ENCODE measurements around the gene LRRC4C. TPM values are rescaled to one million over a fixed set of nuclear protein-coding genes. Genes with fewer than 3 reads are reported as not detected.
"Not testable (repeated sequence)": the region's sequence is repeated elsewhere in the genome, so short reads cannot be mapped to it uniquely, and the experiment has no call there.

The LRRC4C gene
- total RNA-seq, 1 donor from 2014 or later = not detected

DNA sequence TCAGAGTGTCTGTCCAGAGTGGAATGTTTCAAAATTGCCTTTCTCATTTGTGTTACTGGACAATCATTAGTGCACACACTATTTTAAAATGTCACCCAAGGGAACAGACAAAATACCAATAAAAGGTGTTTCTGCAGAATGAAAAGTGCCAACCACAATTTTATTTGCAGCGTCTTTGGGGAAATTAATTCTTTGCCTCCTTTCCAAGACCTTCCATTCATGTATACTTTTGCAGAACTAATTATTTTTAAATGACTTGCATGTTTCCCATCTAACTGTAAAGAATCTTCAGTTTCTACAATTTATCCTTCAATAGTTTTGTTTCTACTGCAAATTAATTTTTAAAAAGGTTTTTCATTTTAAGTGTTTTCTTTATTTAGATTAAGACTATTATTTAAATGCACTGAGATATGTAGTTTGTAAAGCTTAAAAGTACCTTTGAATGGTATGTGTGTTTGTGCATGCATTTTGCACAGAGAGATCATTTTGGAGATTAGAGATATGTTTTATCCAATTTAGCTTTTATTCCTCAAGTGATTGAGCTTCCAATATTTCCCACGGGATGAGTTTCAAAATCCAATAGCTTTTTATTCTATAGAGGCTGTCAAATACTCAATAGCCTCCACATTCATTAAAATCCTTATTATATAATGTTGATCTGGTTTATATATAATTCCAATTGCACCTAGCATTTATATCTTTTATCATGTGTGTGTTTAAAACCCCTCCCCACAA is 1235.7 kb downstream of the LRRC4C start:
- Mint-ChIP-seq H3K27ac (no peak overlapping the region), H3K4me1 (ENCODE audit: low read depth) (no peaks in the 10 kb centered on the region), H3K36me3 (ENCODE audit: low read depth) (no peaks in the 10 kb centered on the region), H3K27me3 (ENCODE audit: insufficient read depth) (no peaks in the 10 kb centered on the region), H3K9me3 (peaks cover 7% of the 10 kb centered on the region), H3K4me3 (no peak overlapping the region)
- intact Hi-C loops (cut with micrococcal nuclease) = no loop called here
- no peak for DNase-seq (ENCODE audit: low spot score)

DNA sequence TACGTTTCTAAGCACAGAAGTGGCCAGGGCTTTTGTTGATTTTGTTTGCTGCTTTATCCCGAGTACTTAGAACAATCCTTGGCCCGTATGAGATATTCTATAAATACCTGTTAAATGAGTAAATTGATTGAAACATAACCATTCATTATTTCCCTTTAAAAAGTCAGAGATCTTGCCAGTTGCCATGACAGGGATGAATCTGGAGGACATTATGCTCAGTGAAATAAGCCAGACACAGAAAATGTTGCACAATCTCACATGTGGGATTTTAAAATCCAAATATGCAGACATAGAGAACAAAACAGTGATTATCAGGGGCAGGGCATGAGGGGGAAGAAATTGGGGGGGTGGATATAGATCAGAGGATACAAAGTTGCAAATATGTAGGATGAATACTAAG is 1240.1 kb downstream of the LRRC4C start:
- Mint-ChIP-seq H3K27ac (no peak overlapping the region), H3K4me3 (no peak overlapping the region), H3K36me3 (ENCODE audit: low read depth) (no peaks in the 10 kb centered on the region), H3K4me1 (ENCODE audit: low read depth) (no peaks in the 10 kb centered on the region), H3K9me3 (peaks cover 13% of the 10 kb centered on the region), H3K27me3 (ENCODE audit: insufficient read depth) (no peaks in the 10 kb centered on the region)
- DNase-seq (ENCODE audit: low spot score) = no peak
- intact Hi-C loops (cut with micrococcal nuclease) = no loop called here

DNA sequence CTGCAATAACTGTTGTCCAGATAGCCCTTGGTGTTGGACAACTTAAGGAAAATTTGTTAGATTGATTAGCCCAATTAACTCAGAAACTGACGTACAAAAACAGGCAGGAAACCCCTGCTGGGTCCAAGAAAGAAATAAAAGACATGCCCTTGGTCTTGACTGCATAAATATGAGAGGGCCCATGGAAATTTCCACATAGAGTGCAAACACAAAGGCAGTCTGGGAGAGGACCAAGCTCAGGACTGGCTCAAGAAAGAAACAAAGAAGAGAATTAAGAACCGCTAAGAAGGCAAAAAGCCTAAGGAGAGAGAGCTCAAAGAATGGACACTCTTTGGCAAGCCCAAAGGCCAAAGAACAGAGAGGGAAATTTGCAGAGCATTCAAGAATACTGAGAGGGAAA is 1243.9 kb downstream of the LRRC4C start:
- Mint-ChIP-seq H3K27ac (no peak overlapping the region), H3K27me3 (ENCODE audit: insufficient read depth) (no peaks in the 10 kb centered on the region), H3K4me1 (ENCODE audit: low read depth) (no peaks in the 10 kb centered on the region), H3K4me3 (no peak overlapping the region), H3K36me3 (ENCODE audit: low read depth) (no peaks in the 10 kb centered on the region), H3K9me3 (peaks cover 21% of the 10 kb centered on the region)
- intact Hi-C loops (cut with micrococcal nuclease) = no loop called here
- DNase-seq (ENCODE audit: low spot score) = no peak

DNA sequence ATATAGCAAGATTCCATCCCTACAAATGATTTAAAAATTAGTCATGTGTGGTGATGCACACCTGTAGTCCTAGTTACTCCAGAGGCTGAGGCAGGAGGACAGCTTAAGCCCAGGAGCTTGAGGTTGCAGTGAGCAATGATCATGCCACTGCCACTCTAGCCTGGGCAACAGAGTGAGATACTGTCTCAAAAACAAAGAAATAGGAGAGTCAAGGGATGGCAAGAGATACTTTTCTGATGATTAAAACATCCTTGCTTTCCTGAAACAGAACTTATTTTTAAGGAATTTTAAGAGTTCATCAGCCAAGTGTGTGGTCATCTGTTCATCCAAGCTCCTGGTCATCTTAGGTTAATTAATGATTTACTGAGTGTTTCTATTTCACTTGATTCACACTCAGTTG is 1252.0 kb downstream of the LRRC4C start:
- Mint-ChIP-seq H3K36me3 (ENCODE audit: low read depth) (no peaks in the 10 kb centered on the region), H3K4me3 (no peak overlapping the region), H3K4me1 (ENCODE audit: low read depth) (no peaks in the 10 kb centered on the region), H3K9me3 (no peaks in the 10 kb centered on the region), H3K27ac (no peak overlapping the region), H3K27me3 (ENCODE audit: insufficient read depth) (no peaks in the 10 kb centered on the region)
- intact Hi-C loops (cut with micrococcal nuclease) = no loop called here
- no peak for DNase-seq (ENCODE audit: low spot score)

DNA sequence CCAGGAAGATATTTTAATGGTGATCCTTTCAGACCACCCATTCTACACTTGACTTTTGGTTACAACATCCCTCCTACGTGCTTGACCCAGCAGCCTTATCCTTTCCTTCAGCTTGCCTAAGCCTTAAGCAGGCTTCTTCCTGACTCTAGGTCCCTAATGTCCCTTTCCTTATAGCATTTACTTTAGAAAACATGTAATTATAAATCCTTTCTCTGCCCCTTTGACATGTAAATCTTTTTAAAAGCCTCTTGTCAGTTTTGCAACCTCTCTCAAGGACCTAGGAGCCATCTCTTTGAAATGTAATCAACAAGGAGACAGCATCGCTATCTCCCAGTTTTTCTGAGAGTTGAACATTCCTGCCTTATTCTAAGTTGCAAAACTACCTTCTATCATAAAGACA is 1255.2 kb downstream of the LRRC4C start:
- H3K4me3 Mint-ChIP-seq = no peak overlapping the region
- H3K36me3 Mint-ChIP-seq (ENCODE audit: low read depth) = no peaks in the 10 kb centered on the region
- H3K27me3 Mint-ChIP-seq (ENCODE audit: insufficient read depth) = no peaks in the 10 kb centered on the region
- no peaks in the 10 kb centered on the region for H3K4me1 Mint-ChIP-seq (ENCODE audit: low read depth)
- intact Hi-C loops (cut with micrococcal nuclease) = no loop called here
- peaks cover 3% of the 10 kb centered on the region for H3K9me3 Mint-ChIP-seq
- no peak for DNase-seq (ENCODE audit: low spot score)
- no peak overlapping the region for H3K27ac Mint-ChIP-seq

DNA sequence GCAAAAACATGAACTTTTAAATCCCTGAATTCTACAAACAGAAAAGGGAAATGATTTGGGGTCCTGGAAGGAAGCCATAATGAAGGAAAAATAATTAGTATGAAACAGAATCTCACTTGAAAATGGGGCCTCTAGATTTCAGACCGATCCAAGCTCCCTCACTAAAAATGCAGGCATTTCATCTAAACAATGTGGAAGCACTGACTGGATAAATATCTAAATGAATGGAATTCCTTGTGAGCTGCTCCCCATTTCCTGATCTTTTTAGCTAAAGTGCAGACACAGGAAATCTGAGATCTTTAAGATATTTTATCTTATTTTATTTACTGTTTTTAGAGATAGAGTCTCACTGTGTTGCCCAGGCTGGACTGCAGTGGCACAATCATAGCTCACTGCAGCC is 1255.8 kb downstream of the LRRC4C start:
- no peak for DNase-seq (ENCODE audit: low spot score)
- Mint-ChIP-seq H3K4me3 (no peak overlapping the region), H3K27me3 (ENCODE audit: insufficient read depth) (no peaks in the 10 kb centered on the region), H3K27ac (no peak overlapping the region), H3K36me3 (ENCODE audit: low read depth) (no peaks in the 10 kb centered on the region), H3K9me3 (peaks cover 3% of the 10 kb centered on the region), H3K4me1 (ENCODE audit: low read depth) (no peaks in the 10 kb centered on the region)
- intact Hi-C loops (cut with micrococcal nuclease) = no loop called here

DNA sequence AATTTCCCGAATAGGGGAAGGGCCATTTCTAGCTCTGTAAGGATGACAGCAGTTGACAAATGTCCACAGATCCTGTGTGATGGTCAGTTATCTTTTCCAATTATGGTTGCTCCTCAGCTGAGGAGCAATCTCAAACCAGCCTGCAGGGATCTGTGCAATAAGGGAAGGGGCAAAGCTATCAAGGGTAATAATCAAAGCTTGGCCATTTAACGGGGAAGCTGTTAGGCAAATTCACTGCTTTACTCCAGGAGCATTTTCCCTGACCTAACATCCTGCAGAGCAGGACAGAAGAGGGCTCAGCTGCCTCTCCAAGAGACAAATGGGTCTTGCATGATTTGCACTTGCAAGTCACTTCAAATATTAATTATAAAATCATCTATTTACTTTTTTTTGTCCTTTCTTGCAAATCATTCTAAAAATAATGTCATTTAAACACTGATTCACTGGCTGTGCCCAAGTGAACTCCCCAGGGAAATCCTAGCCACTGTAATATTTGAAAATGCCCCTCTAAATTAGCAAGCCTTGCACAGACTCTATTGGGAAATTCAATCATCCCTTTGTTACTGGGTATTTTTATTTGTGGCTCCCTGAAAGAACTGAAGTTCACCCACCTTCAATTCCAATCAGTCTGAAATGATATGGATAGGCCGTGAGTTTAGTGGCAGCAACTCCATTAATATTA is 1256.7 kb downstream of the LRRC4C start:
- Mint-ChIP-seq H3K27me3 (ENCODE audit: insufficient read depth) (no peaks in the 10 kb centered on the region), H3K27ac (no peak overlapping the region), H3K4me1 (ENCODE audit: low read depth) (no peaks in the 10 kb centered on the region), H3K4me3 (no peak overlapping the region), H3K9me3 (peaks cover 3% of the 10 kb centered on the region), H3K36me3 (ENCODE audit: low read depth) (no peaks in the 10 kb centered on the region)
- intact Hi-C loops (cut with micrococcal nuclease) = no loop called here
- no peak for DNase-seq (ENCODE audit: low spot score)

DNA sequence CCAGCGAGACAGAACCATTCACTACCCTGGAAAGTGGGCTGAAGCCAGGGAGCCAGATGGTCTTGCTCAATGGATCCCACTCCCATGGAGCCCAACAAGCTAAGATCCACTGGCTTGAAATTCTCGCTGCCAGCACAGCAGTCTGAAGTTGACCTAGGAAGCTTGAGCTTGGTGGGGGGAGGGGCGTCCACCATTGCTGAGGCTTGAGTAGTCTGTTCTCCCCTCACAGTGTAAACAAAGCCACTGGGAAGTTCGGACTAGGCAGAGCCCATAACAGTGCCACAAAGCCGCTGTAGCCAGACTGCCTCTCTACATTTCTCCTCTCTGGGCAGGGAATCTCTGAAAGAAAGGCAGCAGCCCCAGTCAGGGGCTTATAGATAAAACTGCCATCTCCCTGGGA is 1266.9 kb downstream of the LRRC4C start:
- H3K27ac Mint-ChIP-seq; H3K36me3 Mint-ChIP-seq (ENCODE audit: low read depth); H3K27me3 Mint-ChIP-seq (ENCODE audit: insufficient read depth); H3K4me3 Mint-ChIP-seq; DNase-seq (ENCODE audit: low spot score); H3K9me3 Mint-ChIP-seq; H3K4me1 Mint-ChIP-seq (ENCODE audit: low read depth); intact Hi-C loops (cut with micrococcal nuclease): not testable (repeated sequence)

DNA sequence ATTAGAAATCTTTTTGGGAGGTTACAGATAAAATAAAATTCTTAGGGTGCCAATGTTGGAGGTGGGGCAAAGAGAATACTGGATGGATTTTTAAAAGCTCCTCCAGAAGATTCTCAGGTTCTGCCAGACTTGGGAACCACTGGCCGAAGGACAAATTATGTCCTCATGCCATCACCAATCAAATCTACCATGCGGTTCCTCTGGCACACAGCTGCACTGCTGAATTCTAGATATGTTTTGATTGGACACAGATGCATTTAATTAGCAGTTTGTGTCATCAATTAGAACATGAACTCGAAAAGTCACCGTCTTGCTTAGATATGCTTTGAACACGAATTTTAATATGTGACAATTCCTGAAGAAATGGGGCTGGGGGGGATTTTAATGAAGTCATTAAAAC is 1269.2 kb downstream of the LRRC4C start:
- intact Hi-C loops (cut with micrococcal nuclease) = no loop called here
- Mint-ChIP-seq H3K36me3 (ENCODE audit: low read depth) (no peaks in the 10 kb centered on the region), H3K4me3 (no peak overlapping the region), H3K27ac (no peak overlapping the region), H3K9me3 (peaks cover 3% of the 10 kb centered on the region), H3K4me1 (ENCODE audit: low read depth) (no peaks in the 10 kb centered on the region), H3K27me3 (ENCODE audit: insufficient read depth) (no peaks in the 10 kb centered on the region)
- no peak for DNase-seq (ENCODE audit: low spot score)

DNA sequence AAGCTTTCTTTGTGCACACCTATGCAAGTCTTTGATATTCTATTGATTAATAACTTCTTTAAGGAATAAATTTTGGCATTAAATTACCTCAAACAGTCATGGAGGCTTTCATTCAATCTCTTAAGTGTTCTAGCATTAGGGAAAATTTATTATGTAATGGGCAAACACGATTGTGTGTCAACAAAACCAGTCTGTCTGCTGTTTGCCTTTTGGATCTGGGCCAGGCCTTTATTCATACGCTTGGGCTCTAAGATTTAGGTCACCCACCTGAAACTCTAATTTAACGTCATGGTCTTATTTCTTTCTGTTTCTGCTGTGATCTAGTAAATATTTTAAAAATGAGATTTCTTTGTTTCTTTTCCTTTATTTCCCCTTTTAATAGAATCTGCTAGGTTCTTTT is 1270.6 kb downstream of the LRRC4C start:
- no peak for DNase-seq (ENCODE audit: low spot score)
- H3K4me3 Mint-ChIP-seq = no peak overlapping the region
- H3K9me3 Mint-ChIP-seq = peaks cover 3% of the 10 kb centered on the region
- intact Hi-C loops (cut with micrococcal nuclease) = no loop called here
- no peaks in the 10 kb centered on the region for H3K27me3 Mint-ChIP-seq (ENCODE audit: insufficient read depth)
- no peaks in the 10 kb centered on the region for H3K4me1 Mint-ChIP-seq (ENCODE audit: low read depth)
- H3K36me3 Mint-ChIP-seq (ENCODE audit: low read depth) = no peaks in the 10 kb centered on the region
- no peak overlapping the region for H3K27ac Mint-ChIP-seq

DNA sequence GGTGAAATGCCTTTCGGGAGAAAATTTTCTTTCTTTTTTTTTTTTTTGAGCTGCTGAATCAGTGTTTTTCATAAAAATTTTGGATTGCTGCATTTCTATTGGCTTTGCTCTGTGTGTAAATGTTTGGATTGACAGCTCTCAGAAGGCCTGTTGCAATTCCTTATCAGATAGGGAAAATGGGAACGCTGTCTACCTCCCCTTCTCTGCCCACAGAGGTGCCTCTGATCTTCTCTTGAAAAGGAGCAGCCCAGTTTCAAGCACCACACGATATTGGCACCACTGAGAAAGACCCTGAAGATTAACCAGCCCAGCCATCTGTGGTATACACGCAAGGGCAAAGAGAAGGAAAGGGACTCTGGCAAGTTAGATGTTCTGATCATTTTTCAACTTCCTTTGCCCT is 1272.2 kb downstream of the LRRC4C start:
- Mint-ChIP-seq H3K27ac (no peak overlapping the region), H3K4me1 (ENCODE audit: low read depth) (no peaks in the 10 kb centered on the region), H3K9me3 (peaks cover 3% of the 10 kb centered on the region), H3K36me3 (ENCODE audit: low read depth) (no peaks in the 10 kb centered on the region), H3K4me3 (no peak overlapping the region), H3K27me3 (ENCODE audit: insufficient read depth) (no peaks in the 10 kb centered on the region)
- DNase-seq (ENCODE audit: low spot score) = no peak
- intact Hi-C loops (cut with micrococcal nuclease) = no loop called here

DNA sequence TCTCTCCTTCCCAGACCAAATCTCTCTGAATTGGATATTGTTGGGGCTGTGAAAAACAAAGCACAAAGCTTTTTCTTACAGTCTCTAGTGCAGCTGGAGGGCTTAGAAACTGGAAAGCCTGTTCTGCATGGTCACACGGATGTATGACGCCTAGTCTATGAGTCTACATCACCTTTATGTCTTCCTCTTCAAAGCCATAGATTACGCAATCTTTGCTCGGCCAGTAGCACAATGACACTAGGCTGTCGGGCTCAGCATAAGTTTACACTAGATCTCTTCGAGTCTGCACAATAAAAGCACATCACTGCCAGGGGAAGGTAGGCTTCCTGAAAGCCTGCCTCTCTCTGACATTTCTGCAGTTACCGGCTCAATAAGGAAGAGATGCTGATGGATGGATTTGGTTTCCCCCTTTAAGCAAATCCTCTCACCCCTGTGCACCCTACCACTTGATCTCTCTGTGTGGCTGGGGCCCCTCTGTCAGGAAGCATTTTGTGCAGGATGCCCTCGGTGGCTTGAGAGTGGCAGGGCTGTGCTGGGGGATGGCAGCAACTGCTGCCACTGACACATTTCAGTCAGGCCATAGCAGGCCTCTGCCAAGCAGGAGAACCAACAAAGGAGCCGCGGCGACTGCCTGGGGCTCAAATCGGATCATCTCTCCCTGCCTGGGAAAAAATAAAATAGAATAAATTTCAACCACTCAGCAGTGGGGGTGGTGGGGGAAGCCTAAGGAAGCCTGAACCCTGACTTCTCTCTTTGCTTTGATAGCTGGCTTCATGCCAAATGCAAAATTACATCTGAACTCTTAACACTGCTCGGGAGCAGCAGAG is 1272.8 kb downstream of the LRRC4C start:
- Mint-ChIP-seq H3K4me1 (ENCODE audit: low read depth) (no peaks in the 10 kb centered on the region), H3K36me3 (ENCODE audit: low read depth) (no peaks in the 10 kb centered on the region), H3K9me3 (peaks cover 3% of the 10 kb centered on the region), H3K27me3 (ENCODE audit: insufficient read depth) (no peaks in the 10 kb centered on the region), H3K4me3 (no peak overlapping the region), H3K27ac (no peak overlapping the region)
- DNase-seq (ENCODE audit: low spot score) = no peak
- intact Hi-C loops (cut with micrococcal nuclease) = no loop called here

DNA sequence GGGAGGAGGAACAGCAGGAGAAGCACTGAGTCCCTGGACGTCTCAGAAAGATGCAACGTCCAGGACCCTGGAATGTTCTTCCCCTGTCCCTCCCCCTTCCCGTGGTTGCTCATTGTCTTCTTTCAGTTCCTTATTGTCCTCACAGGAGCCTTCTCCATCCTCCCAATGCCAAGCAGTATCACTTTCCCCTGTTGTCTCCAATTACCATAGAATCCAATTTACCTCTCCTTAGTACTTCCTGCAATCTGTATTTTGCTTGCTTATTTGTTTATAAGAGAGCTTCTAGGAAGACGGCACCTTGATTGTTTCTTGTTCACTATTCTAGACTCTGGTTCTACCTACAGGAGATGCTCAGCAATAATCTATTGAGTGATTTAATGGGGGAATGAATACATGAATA is 1273.7 kb downstream of the LRRC4C start:
- DNase-seq (ENCODE audit: low spot score) = no peak
- H3K27me3 Mint-ChIP-seq (ENCODE audit: insufficient read depth) = no peaks in the 10 kb centered on the region
- no peaks in the 10 kb centered on the region for H3K4me1 Mint-ChIP-seq (ENCODE audit: low read depth)
- no peak overlapping the region for H3K27ac Mint-ChIP-seq
- H3K4me3 Mint-ChIP-seq = no peak overlapping the region
- intact Hi-C loops (cut with micrococcal nuclease) = no loop called here
- peaks cover 3% of the 10 kb centered on the region for H3K9me3 Mint-ChIP-seq
- no peaks in the 10 kb centered on the region for H3K36me3 Mint-ChIP-seq (ENCODE audit: low read depth)
